ENCODE measurements around the gene CFI. TPM values are rescaled to one million over a fixed set of nuclear protein-coding genes. Genes with fewer than 3 reads are reported as not detected.

Gene CFI
- total RNA-seq, 2 experiments from 2014 or later, result not detected

GRCh38 chr4:109739547-109739946, 62.3 kb downstream of the CFI start:
- Histone ChIP-seq H3K4me1 (ENCODE audit: insufficient read depth, low read length, poor library complexity, severe bottlenecking) (no peaks in the 10 kb centered on the region), H3K79me2 (ENCODE audit: insufficient read depth, low read depth, low read length) (no peaks in the 10 kb centered on the region), H2AFZ (ENCODE audit: low read length) (no peak overlapping the region), H3K9me3 (ENCODE audit: low read length) (no peaks in the 10 kb centered on the region), H3K4me2 (ENCODE audit: low read length) (no peak overlapping the region), H3K27ac (ENCODE audit: low read depth, low read length, poor library complexity, severe bottlenecking) (no peak overlapping the region), H3K9me2 (ENCODE audit: insufficient read depth, low read length) (no peaks in the 10 kb centered on the region), H3K36me3 (ENCODE audit: insufficient read depth, low read length) (no peaks in the 10 kb centered on the region), H3K4me3 (ENCODE audit: low read depth, low read length, poor library complexity, severe bottlenecking) (no peak overlapping the region), H4K20me1 (ENCODE audit: insufficient read depth, low read length) (no peaks in the 10 kb centered on the region)
- no TSS peak for BruUV-seq (replicated peaks)
- ChIA-PET CTCF (ENCODE audit: unreplicated experiment) (no interaction called here), POLR2A (no interaction called here)
- TF ChIP-seq CTCF (conservative IDR thresholded peaks at IDR 0.05; ENCODE audit: low read length) (no peak), EZH2phosphoT487 (IDR thresholded peaks at IDR 0.05; ENCODE audit: borderline replicate concordance, low read depth, low read length) (no peak)
- intact Hi-C loops (cut with micrococcal nuclease; ENCODE audit: unreplicated experiment), result no loop called here
- DNase-seq (ENCODE audit: low spot score), result no peak

GRCh38 chr4:109738104-109738872, 63.5 kb downstream of the CFI start:
- H2AFZ ChIP-seq (ENCODE audit: low read length), result no peak overlapping the region
- CTCF ChIA-PET (ENCODE audit: unreplicated experiment), result no interaction called here

More at GRCh38 chr4:109738104-109738872, 63.5 kb downstream of the CFI start:
- Histone ChIP-seq H4K20me1 (ENCODE audit: insufficient read depth, low read length) (no peaks in the 10 kb centered on the region), H3K27ac (ENCODE audit: low read depth, low read length, poor library complexity, severe bottlenecking) (no peak overlapping the region), H3K4me3 (ENCODE audit: low read depth, low read length, poor library complexity, severe bottlenecking) (no peak overlapping the region), H3K9me3 (ENCODE audit: low read length) (no peaks in the 10 kb centered on the region), H3K4me1 (ENCODE audit: insufficient read depth, low read length, poor library complexity, severe bottlenecking) (no peaks in the 10 kb centered on the region), H3K36me3 (ENCODE audit: insufficient read depth, low read length) (no peaks in the 10 kb centered on the region), H3K4me2 (ENCODE audit: low read length) (no peak overlapping the region), H3K9me2 (ENCODE audit: insufficient read depth, low read length) (no peaks in the 10 kb centered on the region), H3K79me2 (ENCODE audit: insufficient read depth, low read depth, low read length) (no peaks in the 10 kb centered on the region)
- no TSS peak for BruUV-seq (replicated peaks)
- intact Hi-C loops (cut with micrococcal nuclease; ENCODE audit: unreplicated experiment), result no loop called here
- no peak for DNase-seq (ENCODE audit: low spot score)
- TF ChIP-seq CTCF (conservative IDR thresholded peaks at IDR 0.05; ENCODE audit: low read length) (no peak), EZH2phosphoT487 (IDR thresholded peaks at IDR 0.05; ENCODE audit: borderline replicate concordance, low read depth, low read length) (no peak)
- POLR2A ChIA-PET, result no interaction called here
